ENCODE measurements around the gene SOST. TPM values are rescaled to one million over a fixed set of nuclear protein-coding genes. Genes with fewer than 3 reads are reported as not detected.

The SOST gene
- polyA plus RNA-seq, 2 of the 4 experiments (the other 2 are of a cell fraction), result 0.03 to 0.05 TPM

- H3K27ac ChIP-seq, result peak overlapping the region in 1 of 2 experiments; percentile 58; a peak in 2 of 6 replicates
- H3K4me1 ChIP-seq, result no peaks in the 10 kb centered on the region
- no peaks in the 10 kb centered on the region for H3K9me3 ChIP-seq
- CTCF ChIA-PET, result interaction anchor here (1.1 to 13.9 kb wide), 4 partner anchors 23 to 341 kb away, joined by 3 to 180 read pairs (median 4); partner anchors contain the start of gene SOST
- no peak for TF ChIP-seq HOXB5 (CRISPR knock-in tag; IDR thresholded peaks at IDR 0.05)
- TF ChIP-seq MAFK (IDR thresholded peaks at IDR 0.05; ENCODE audit: partially characterized antibody), result no peak
- no peak for TF ChIP-seq HOXB13 (CRISPR knock-in tag; IDR thresholded peaks at IDR 0.05; ENCODE audit: low read depth)
- TF ChIP-seq SREBF2 (IDR thresholded peaks at IDR 0.05), result no peak
- peak; percentile 8 to 74; a peak in 1 of 4 replicates for TF ChIP-seq CEBPB (IDR thresholded peaks at IDR 0.05)
- no peak for TF ChIP-seq ELK1 (IDR thresholded peaks at IDR 0.05; ENCODE audit: low read depth, low read length)
- no peak for TF ChIP-seq USF2 (IDR thresholded peaks at IDR 0.05)
- TF ChIP-seq CBX2 (IDR thresholded peaks at IDR 0.05; ENCODE audit: borderline replicate concordance, low read depth), result no peak
- no peak for TF ChIP-seq JUN (IDR thresholded peaks at IDR 0.05)
- no peak for TF ChIP-seq FOSL2 (IDR thresholded peaks at IDR 0.05)
- TF ChIP-seq FOSL2 (CRISPR knock-in tag; IDR thresholded peaks at IDR 0.05), result peak; percentile 50; the same call in 1 of the 2 replicates
- TF ChIP-seq JUNB (IDR thresholded peaks at IDR 0.05), result no peak
- no peak for TF ChIP-seq NFE2L2 (conservative IDR thresholded peaks at IDR 0.05; ENCODE audit: low read length)
- TF ChIP-seq HOXA7 (CRISPR knock-in tag; IDR thresholded peaks at IDR 0.05), result no peak
- no peak overlapping the region for H3K4me2 ChIP-seq
- POLR2A ChIA-PET, result no interaction called here
- ATAC-seq (peak; percentile 45 to 80; a peak in 4 of 6 replicates), DNase-seq (ENCODE audit: low read depth in 1 of 2, low spot score in 1 of 2) (no peak), FAIRE-seq (no peak)
- WGBS (ENCODE audit: missing lambda C conversion rate), result 87% methylated on average over 2 of the region's 2 CpGs
- H3K4me3 ChIP-seq, result no peak overlapping the region
Measured at GRCh38 chr17:43732958-43733357, 25.6 kb downstream of the SOST start.

GRCh38 chr17:43728081-43728480 lies 30.5 kb downstream of the SOST start:
- no peak for DNase-seq (ENCODE audit: low read depth in 1 of 2, low spot score in 1 of 2)
- ChIA-PET POLR2A (no interaction called here), CTCF (interaction anchor here (0.6 to 13.9 kb wide), 7 partner anchors 11 to 151 kb away, joined by 3 to 180 read pairs (median 4); partner anchors contain the start of gene SOST)
- WGBS (ENCODE audit: missing lambda C conversion rate), result 84% methylated on average over 8 of the region's 8 CpGs
- TF ChIP-seq KDM5A (IDR thresholded peaks at IDR 0.05) (no peak), NR3C1 (IDR thresholded peaks at IDR 0.05) (no peak), SMC3 (IDR thresholded peaks at IDR 0.05) (no peak), RFX5 (IDR thresholded peaks at IDR 0.05) (no peak), ZSCAN20 (CRISPR knock-in tag; IDR thresholded peaks at IDR 0.05) (no peak), NPAS2 (CRISPR knock-in tag; IDR thresholded peaks at IDR 0.05; ENCODE audit: borderline replicate concordance) (no peak), KDM1A (IDR thresholded peaks at IDR 0.05; ENCODE audit: low read depth) (no peak), HOXA7 (CRISPR knock-in tag; IDR thresholded peaks at IDR 0.05) (no peak), POLR2AphosphoS2 (conservative IDR thresholded peaks at IDR 0.05; ENCODE audit: low read length) (no peak), JUN (IDR thresholded peaks at IDR 0.05) (no peak), HOXB13 (CRISPR knock-in tag; IDR thresholded peaks at IDR 0.05; ENCODE audit: low read depth) (no peak), E2F6 (IDR thresholded peaks at IDR 0.05; ENCODE audit: borderline replicate concordance, low read depth) (no peak), GATA3 (IDR thresholded peaks at IDR 0.05; ENCODE audit: borderline replicate concordance) (no peak)
- TF ChIP-seq, protein P1, sequence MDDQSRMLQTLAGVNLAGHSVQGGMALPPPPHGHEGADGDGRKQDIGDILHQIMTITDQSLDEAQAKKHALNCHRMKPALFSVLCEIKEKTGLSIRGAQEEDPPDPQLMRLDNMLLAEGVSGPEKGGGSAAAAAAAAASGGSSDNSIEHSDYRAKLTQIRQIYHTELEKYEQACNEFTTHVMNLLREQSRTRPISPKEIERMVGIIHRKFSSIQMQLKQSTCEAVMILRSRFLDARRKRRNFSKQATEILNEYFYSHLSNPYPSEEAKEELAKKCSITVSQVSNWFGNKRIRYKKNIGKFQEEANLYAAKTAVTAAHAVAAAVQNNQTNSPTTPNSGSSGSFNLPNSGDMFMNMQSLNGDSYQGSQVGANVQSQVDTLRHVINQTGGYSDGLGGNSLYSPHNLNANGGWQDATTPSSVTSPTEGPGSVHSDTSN (IDR thresholded peaks at IDR 0.05), result no peak
- TF ChIP-seq, protein P2, sequence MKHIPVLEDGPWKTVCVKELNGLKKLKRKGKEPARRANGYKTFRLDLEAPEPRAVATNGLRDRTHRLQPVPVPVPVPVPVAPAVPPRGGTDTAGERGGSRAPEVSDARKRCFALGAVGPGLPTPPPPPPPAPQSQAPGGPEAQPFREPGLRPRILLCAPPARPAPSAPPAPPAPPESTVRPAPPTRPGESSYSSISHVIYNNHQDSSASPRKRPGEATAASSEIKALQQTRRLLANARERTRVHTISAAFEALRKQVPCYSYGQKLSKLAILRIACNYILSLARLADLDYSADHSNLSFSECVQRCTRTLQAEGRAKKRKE (CRISPR knock-in tag; IDR thresholded peaks at IDR 0.05; ENCODE audit: low read depth), result no peak
- no peak overlapping the region for H3K4me2 ChIP-seq
- 0 out of 6 replicates have a peak overlapping the region, but pooled peaks of 1 of the 2 experiments have one; percentile 2 for H3K27ac ChIP-seq
- peaks cover 17% of the 10 kb centered on the region for H3K4me1 ChIP-seq
- no peak overlapping the region for H3K4me3 ChIP-seq
- no peaks in the 10 kb centered on the region for H3K9me3 ChIP-seq
- no peak for FAIRE-seq
- no peak for ATAC-seq
